ENCODE results near the gene CCDC81.

- TF ChIP-seq CTCF (optimal IDR thresholded peaks at IDR 0.05 in 1 of 3, IDR thresholded peaks at IDR 0.05 in 1 of 3, conservative IDR thresholded peaks at IDR 0.05 in 1 of 3; ENCODE audit: extremely low read depth in 1 of 3, insufficient read depth in 2 of 3, low read length in 3 of 3): no peak
- TF ChIP-seq EZH2 (IDR thresholded peaks at IDR 0.05; ENCODE audit: low read length): no peak
These were observed 43.8 kb downstream of the CCDC81 start for GRCh38 chr11:86418513-86418912.
